Fibroblast of mammary gland (primary cell): Measurements from ENCODE around the gene RGSL1.

Experiments used
- DNase-seq: peaks from one replicate; pipeline ENCODE4 v3.0.0-alpha.2; 2010; ENCODE audit warnings: low read depth
- H3K4me3 ChIP-seq: 2 replicates; pipeline ENCODE4 v1.5.1; 2011; ENCODE audit warnings: low read depth, mild to moderate bottlenecking, low read length, moderate library complexity; ENCODE audit not compliant: control insufficient read depth
- TF ChIP-seq, protein P1 (sequence below): conservative IDR thresholded peaks from 2 replicates; pipeline ENCODE4 v1.5.1; 2011; ENCODE audit warnings: low read depth, low read length, inconsistent platforms; ENCODE audit not compliant: control insufficient read depth, insufficient read depth

RGSL1 gene

DNA sequence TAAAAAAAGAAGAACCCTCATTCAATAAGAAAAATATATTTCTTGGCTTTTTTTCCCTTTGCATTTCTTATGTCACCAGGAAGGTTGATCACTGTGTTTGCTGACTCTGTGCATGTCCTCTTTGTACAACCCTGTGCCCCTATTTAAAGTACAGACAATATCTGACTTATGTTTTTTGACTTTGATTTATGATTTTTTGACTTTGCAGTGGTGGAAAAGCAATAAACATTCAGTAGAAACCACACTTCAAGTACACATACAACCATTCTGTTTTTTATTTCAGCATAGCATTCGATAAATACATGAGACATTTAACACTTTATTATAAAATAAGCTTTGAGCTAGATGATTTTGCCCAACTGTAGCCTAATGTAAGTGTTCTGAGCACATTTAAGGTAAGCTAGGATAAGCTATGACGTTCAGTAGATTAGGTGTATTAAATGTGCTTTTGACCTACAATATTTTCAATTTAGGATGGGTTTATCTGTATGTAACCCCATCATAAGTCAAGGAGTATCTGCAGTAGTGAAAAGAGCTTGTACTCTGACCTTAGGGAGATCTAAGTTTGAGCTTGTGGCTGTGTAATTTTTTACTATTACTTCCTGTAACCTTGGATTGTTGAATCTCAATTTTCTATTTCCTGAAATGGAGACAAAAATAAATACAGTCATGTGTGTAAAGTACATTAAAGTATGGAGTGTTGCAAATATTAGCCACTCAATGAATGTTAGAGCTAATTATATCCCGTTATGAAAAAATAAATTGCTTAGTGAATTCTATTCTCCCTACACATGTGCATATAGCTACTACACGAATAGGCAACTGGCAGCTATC is 137.9 kb downstream of the RGSL1 start:
- TF ChIP-seq, protein P1, sequence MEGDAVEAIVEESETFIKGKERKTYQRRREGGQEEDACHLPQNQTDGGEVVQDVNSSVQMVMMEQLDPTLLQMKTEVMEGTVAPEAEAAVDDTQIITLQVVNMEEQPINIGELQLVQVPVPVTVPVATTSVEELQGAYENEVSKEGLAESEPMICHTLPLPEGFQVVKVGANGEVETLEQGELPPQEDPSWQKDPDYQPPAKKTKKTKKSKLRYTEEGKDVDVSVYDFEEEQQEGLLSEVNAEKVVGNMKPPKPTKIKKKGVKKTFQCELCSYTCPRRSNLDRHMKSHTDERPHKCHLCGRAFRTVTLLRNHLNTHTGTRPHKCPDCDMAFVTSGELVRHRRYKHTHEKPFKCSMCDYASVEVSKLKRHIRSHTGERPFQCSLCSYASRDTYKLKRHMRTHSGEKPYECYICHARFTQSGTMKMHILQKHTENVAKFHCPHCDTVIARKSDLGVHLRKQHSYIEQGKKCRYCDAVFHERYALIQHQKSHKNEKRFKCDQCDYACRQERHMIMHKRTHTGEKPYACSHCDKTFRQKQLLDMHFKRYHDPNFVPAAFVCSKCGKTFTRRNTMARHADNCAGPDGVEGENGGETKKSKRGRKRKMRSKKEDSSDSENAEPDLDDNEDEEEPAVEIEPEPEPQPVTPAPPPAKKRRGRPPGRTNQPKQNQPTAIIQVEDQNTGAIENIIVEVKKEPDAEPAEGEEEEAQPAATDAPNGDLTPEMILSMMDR = no peak
- peak overlapping the region; percentile 90 for H3K4me3 ChIP-seq
- DNase-seq = no peak

GRCh38 chr1:182588500-182589396 is 138.8 kb downstream of the RGSL1 start, which contains the start of gene RNASEL:
TSS of gene RNASEL (minus strand) at chr1:182589256. CDS start at chr1:182586806, 2,450 bp downstream.
- peak within 1 kb of the TSS; percentile 90 for H3K4me3 ChIP-seq
- peak; percentile 81 for DNase-seq
- TF ChIP-seq, protein P1 = no peak

DNA sequence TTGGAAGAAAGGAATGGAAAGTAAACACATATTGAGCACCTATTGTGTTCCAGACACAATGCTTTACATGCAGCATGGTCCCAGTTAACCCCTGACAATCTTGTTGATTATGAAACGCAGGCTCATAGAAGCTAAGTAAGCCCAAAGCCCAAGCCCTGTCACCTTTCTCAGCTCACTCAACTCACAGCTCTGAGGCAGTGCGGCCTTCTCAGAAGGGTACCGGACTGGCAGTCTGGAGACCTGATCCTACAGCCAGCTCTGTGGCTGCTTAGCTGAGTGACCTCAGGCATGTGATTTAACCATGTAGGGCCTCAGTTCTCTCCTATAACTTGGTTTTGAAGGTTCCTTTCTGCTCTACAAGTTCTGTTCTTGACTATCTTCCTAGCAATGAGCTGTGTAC is 139.6 kb downstream of the RGSL1 start:
- H3K4me3 ChIP-seq = no peak overlapping the region
- DNase-seq = no peak
- TF ChIP-seq, protein P1 = no peak

DNA sequence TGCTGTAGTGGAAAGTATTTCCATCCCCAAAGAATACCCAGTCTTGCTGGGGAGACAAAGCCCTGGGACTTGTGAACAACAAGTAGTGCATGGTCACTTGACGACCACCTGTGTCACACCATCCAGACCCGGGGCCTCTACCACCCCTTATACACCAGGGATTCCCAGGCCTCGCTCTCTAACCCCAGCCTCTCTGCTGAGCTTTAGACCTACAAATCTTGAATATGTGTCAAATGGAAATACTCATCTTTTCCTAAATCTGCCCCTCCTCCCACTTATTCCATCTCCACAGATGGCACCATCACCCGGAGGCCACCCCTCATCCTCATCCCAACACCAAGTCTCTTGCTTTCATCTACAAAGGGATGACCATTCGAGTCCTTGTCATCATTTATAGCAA is 140.0 kb downstream of the RGSL1 start:
- H3K4me3 ChIP-seq = no peak overlapping the region
- TF ChIP-seq, protein P1 = no peak
- DNase-seq = no peak

DNA sequence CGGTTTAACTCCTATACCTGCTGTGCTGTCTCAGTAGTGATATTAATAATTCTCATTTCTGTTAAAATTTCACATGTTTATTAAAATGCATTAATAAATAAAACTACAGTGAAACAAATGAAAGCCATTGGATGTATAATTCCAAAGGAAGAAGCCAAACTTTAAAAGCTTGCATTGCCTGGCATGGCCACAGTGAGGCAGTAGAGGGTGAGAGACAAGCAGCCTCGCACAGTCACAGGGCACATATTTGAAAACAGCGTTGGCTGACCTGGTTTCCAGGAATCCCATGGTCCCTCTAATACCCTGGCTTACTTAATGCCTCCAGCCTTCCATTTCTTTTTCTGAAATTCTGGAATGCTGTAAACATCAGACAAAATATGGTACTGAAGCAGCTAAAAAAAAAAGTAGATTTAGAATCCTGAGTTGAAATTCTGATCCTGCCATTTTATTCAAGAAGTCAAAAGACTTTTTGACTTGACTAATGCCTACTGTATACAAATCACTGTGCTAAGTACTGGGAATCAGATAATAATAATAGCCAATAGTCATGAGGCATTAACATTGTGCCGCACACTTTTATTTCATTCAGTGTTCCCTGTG is 145.8 kb downstream of the RGSL1 start:
- TF ChIP-seq, protein P1 = peak; percentile 95
- DNase-seq = peak; percentile 79
- no peak overlapping the region for H3K4me3 ChIP-seq

- TF ChIP-seq, protein P1 = no peak
- no peak overlapping the region for H3K4me3 ChIP-seq
- no peak for DNase-seq
Observed at GRCh38 chr1:182596934-182597333, 147.0 kb downstream of the RGSL1 start.
